HG03460 (cell line): ENCODE measurements around the gene NETO1.

Source experiments
- ATAC-seq: cut with Tn5 transposase; IDR thresholded peaks from one replicate; pipeline ENCODE4 v1.9.1; 2021; ENCODE audit not compliant: unreplicated experiment

NETO1 gene

DNA sequence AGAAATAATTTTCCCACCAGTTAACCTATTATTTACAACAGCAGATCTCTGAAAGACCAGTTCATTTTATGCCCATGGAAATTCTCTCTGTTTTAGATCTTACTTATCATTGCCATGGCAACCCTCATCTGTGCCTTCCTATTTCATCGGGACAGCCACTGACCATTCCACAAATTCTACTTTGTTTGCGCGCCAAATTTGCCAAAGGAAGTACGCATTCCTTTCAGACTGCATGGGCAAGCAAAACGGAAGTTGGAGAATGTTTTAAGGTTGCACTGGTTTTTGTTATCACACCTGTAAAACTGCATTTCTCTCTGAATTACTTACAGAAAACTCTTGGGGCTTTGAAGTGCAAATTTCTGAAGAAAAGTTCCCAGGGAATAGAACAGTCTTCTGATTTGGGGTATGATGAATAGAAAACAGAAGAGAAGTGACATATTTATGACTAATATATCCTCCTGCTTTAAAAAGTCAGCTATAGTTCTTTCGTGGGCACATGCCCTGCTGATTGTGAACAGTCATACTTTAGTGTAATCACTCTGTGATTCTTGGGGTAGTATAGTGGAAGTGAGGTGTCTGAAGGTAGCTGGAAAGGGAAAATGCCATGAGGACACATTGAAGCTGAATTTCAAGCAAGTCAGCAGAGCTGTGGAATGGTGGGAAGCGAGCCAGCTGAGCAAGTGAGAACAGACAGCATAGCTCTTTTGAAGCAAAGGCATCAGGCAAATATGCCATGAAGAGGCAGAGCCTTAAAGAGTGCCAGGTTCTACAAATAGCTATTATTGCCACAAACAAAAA is 20.9 kb downstream of the NETO1 start:
- ATAC-seq, result no peak

DNA sequence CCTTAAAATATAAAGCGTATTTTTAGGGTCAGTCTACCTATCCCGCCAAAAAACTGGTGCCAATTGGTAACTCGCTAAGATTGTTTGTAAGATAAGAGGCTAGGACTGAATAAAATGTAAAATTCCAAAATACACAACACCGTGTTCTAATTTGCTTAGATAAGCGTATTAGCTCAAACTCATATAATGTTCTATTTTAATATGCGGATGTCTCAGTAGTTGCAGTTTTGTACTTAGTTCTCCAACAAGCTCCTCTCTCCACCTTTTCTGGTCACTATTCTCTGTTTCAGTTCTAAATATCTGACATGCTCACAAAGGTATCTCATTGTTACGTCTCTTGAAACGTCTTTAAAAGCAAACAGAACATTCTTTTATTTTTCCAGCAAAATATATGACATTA is 24.0 kb downstream of the NETO1 start:
- no peak for ATAC-seq

DNA sequence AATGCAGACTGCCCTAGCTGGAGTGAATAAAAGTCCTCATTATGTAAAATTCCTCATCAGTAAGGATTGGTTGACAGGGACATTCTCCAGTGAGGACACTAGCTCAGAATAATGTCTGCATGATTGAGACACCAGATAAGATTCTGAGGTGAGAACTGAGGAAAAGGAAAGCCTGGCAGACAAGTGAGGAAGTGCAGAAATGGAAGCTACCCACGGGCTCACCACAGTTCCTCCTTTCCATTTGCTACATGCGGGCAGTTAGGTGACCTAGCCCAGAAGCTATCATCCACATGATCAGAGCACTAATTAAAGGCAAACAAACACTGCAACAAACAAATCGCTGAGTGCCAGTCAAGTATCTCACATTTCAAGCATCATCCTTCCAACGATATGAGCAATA is 27.7 kb downstream of the NETO1 start:
- ATAC-seq, result no peak

DNA sequence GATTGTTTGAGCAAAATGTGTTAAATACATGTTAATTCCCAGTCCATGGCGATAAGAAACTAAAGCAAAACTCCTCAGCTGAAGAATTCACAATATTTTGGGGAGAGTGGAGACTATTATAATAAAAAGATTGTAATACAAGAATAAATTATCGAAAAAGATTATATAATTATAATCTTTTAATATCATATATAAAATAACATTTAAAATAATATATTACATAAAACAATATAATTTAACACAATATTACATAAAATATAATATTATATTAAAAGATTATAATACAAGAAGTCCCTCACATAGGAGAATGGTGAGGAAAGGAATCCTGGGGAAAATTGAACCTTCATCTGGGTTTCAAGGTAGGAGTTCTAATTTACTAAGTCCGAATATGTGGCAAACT is 33.1 kb downstream of the NETO1 start:
- no peak for ATAC-seq

DNA sequence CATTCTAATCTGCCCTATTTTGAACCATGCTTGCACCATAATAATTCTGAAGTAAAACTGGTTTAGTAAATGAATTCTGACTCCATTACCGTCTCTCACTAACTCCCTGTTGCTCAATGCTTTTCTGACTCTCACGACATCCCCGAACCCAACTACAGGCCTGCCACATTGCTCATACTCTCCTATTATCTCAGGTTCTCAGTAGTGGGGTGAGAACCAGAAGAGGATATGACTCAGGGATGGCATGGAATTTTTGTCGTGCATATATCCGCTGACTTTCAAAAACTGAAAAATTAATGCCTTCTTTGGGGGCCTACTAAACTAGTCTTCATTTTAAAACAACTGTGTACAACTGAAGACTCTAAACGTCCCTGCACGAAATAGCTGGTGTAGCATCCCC is 34.3 kb downstream of the NETO1 start:
- ATAC-seq, result no peak

DNA sequence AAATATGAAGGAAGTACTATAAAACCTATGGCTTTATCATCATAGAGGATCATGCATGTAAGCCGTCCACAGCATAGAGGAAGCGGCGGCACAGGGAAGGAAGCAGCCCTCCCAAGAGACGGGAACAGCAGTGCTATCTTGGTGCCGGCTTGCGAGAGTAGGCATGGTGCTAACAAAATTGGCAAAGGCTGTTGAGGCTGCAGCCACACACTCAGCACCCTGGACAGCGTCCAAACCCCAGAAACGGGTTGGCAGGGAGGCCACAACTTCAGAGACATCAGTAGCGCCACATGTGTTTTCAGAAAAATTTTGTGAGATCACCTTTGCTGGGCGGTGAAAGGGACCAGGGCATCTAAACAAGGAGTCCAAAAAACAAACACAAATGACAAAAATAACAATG is 37.7 kb downstream of the NETO1 start:
- no peak for ATAC-seq

DNA sequence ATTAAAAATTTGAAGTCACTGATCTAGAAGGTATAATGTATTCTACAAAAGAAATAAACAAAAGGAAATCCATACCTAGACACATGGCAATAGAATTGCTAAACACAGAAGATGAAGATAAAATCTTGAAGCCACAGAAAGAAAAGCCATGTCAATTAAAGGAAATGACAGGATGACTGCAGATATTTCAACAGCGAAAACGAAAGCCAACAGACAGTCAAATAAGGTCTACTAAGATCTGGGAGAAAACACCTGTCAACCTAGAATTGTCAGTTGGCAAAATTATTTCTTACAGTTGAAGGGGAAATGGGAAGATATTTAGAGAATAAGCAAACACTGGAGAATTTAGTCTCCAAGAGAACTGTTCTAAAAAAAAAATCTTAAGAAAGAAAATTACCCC is 39.2 kb downstream of the NETO1 start:
- no peak for ATAC-seq

DNA sequence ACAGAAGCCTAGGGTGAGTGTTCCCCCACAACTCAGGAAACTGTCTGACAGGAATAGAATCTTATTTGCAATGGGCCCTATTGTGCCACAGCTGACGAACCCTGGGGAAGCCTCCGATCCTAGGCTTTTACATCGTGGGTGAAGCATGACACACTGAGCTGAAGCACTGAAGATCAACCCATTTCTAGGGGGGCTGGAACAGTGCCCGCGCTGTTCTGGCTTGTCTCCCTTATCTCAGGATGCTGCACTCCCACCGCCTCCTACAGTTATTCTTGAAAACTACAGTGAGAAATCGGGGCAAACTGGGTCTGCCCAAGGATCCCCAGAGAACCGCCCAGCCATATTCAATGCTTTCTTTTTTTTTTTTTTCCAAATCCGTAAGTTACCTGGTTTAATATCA is 41.1 kb downstream of the NETO1 start:
- no peak for ATAC-seq

DNA sequence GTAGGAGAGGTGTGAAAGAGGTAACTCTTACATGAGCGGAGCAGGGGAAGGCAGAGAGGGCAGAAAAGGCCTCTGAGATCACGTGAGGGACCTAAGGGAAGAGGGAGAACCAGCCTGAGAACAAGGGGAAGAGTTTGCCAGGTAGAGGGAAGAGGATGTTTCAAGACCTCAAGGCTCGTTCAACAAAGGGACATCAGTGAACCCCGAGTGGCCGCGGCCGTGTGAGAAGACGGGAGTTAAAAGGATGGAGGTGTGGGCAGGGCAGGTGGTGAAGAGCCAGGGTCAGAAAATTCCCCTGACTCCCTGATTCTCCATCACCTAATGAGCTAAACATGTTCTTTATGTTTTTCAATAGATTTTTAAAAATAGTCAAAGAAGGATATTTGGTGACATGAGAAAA is 44.4 kb downstream of the NETO1 start:
- ATAC-seq, result no peak

DNA sequence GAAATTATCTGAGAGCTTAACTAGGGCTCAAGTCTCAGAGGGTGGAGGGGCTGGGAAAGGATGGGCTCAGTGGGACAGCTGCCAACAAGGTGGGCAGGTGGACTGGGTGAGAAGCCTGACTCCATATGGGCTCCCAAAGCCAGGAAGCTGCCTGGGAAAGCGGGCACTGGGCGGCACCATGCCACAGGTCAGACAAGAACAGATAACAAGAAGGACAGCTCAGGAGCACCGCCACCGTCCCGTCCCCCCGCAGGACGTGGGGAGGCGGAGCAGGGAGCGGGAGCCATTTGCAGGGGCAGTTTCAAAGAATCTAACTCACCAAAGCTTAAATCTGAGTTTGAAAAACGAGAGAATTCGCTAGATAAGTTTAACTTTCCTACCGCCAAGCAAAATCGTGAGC is 45.6 kb downstream of the NETO1 start:
- ATAC-seq, result no peak

DNA sequence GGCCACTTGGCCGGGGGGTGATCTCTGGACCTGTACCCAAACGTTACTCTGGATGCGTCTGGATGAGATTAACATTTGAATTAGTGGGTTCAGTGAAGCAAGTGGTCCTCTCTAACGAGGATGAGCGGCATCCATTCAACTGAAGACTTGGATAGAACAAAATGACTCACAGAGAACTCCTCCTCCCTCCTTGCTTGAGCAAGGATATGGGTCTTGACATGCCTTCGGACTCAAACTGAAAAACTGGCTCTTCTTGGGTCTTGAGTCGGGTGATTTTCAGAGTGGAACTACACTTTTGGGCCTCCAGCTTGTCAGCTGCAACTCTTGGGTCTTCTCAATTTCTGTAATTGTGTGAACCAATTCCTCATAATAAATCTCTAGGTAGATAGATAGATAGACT is 47.2 kb downstream of the NETO1 start:
- ATAC-seq, result no peak

DNA sequence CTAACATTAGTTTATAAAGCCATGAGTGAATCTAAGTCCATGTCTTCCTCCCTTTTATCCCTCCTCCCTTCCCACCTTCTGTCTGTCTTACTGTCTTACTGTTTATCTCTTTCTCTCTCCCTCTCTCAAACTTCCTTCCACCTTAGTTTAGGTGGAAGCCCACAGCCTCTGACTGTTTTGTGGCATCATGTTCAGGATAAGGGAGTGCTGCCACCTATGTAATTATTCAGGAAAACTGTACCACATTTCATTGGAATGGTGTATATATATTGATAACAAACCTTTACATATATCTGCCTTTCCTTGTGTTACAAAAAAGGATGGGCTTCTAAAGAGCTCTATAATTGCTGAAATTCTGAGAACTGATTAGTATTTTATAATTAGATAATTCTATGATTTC is 48.7 kb downstream of the NETO1 start:
- ATAC-seq, result no peak

DNA sequence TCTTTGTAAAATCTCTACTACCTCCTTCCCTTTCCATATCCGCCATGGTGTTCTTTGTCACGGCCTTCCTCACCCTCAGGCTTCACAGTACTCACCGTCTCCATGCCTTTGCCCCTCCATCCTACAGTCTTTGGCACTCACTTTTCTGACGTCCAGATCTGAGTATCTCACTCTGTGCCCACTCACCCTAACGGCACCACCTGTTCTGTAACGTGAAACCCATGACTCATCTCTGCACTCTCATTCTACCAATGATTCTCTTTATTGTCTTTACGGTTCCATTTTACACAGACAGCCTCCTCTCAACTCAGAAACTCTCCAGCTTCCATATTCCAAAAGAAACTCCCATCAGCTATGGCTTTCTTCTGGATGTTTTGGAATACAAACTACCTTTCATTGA is 56.7 kb downstream of the NETO1 start:
- no peak for ATAC-seq

DNA sequence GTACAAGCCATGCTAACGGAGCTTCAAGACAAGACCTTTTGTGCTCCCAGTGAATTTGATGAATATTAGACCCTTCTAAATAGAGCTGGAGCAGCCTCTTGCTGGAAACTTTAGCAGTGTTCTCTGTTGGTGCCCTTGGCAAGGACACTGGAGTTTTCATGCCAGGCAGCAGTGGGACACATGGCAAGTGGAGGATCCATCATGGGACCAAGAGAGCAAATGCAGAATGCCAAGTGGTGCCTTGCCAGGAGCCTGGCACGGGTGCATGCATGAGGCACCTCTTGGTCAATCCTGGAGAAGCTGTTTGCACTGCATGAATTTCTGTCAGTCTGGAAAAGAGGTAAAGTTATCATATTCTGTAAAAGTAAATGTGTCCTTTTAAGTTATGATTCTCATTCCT is 59.1 kb downstream of the NETO1 start:
- no peak for ATAC-seq

DNA sequence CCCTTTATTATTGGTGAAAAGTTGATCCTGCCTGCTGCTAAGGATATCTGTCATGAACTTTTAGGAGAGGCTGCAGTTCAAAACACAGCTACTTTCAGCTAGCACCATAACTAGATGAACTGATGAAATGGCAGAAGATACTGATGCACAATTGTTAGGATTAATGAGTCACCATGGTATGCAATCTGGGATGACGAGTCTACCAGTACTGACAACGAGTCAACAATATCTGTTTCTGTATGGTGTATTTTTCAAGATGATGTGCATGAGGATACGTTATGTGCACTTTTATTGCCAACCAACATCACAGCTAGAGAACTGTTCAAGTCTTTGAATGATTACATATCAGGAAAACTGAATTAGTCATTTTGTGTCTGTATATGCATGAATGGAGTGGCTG is 68.7 kb downstream of the NETO1 start:
- no peak for ATAC-seq

DNA sequence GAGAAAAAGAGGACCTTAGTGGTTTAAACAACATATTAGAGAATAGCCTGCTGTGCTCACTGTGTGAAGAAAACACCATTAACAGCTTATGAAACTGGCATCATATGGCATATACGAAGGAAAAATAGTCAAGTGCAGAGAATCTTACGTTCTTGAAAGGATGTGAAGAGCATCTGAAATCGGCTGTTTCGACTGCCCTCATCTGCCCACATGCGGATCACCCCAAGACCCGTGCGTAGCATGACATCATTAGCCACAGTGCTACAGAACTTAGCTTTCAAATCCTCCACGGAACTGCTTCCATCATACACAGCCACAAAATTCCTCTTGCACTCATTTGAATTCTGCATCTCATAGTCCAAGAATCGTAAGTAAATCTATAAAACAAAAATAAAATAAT is 84.3 kb downstream of the NETO1 start:
- ATAC-seq, result no peak

DNA sequence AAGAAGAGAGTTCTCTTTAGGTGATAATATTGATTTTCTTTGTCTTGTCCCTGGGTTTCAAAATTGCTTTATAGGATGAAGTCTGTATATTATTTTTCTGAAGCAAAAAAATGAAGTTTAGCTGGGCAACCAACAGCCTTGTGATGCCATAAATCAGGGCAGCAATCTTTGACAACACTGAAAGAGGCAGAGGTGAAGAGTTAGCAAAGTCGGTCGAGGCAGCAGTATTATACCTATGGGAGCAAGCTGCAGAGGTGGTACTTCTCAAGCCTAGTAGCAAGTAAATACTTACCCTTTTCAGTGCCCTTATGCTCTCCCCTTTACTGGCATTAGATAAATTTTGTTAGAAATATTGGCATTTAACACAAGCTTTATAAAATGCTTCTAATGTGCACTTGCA is 92.9 kb downstream of the NETO1 start:
- ATAC-seq, result no peak

DNA sequence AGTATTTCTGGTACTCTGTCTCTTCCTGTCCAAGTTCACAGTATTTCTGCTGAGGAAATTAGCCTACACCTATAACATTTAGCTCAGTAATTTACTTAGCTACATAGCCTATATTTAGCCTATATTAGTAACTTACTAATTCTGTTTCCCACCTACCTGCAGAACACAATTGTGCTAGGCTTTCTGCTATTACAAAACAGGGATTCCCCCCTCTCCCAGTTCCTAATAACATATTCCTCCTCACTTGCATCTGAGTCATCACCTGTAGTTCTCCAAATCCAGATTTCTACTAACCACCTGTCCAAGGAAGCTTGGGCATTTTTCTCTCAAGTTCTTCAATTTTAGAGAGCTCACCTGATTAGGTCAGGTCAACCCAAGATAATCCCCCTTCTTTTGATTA is 94.9 kb downstream of the NETO1 start:
- ATAC-seq, result no peak

DNA sequence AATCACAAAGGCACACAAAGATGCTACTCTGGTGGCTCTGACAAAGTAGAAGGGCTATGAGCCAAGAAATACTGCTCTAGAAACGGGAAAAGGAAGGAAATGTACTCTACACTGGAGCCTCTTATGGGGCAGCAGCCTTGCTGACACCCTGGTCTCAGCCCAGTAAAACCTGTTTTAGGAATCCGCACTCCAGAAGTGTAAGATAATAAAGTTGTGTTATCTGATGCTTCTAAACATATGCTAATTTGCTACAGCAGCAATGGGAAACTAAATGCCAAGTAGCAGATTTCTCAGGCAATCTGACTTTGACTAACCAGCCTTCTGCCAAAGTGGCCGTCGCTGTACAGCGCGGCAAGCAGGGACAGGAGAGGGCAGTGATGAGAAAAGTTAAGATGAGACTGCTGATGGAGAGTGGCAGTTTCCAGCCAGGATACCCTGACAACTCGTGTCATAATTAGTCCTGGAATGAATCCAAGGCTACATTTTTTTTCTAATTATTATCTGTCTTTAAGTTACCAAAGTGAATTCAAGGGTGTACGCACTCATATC is 99.0 kb downstream of the NETO1 start:
- no peak for ATAC-seq

DNA sequence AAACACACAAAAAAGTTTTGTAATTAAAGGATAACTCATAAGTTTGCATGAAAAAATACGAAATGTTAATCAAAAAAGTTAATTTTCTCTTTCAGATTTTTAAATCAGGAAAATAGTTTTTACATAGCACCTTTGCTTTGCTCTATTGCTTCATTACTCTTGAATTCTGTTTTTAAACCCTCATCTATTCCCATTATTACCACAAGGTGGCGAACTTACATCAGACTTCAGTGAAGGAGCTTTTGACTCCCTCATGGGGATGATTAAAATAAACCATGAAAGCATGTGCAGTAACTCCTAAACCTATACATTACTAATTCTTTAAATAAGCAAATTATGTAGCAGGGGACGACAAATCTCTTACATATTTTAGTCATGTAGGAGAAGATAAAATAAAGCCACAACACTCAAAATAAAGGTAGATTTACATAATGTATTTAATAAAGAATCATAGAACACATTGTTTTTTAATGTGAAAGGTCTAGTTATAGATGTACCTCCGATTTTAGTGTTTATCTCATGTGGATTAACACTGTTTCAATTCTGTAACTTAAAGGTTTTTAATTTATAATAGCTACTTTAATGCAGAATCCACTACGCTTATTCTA is 105.2 kb downstream of the NETO1 start:
- ATAC-seq, result peak; percentile 87

DNA sequence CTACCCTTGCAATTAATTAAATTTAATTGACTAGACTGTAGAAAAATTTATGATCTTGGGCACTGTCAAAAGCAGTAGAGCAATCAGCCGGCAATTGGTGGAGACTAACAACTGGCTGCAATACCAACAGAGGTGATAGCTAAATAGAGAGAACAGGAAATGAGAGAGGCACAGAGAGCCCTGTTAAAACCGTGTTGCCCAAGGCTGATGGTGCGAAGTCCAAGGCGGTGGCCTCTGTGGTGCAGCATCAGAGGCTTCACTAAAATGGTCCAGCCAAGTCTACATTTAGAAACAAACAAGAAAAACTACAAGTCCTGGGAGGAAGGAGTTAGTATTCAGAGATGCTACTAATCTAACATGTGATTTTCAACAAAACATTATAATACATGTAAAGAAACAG is 115.6 kb downstream of the NETO1 start:
- ATAC-seq, result no peak

DNA sequence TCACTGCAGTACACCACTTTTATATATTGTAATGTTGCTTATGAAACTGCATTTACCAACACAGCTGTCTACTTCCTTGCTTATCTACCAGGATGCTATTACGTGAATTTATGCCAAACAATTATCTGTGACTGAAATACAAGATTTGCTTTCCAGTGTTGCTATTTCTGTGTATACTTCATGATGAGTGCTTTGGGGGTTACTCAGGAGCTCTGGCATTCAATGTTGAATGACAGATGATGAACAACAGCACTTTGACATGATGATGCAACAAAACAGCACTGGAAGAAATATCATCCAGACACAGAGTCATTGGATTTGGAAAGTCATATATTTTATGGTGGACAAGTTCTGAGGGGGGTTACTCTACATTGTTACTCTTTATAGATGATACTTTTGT is 125.8 kb downstream of the NETO1 start:
- no peak for ATAC-seq

DNA sequence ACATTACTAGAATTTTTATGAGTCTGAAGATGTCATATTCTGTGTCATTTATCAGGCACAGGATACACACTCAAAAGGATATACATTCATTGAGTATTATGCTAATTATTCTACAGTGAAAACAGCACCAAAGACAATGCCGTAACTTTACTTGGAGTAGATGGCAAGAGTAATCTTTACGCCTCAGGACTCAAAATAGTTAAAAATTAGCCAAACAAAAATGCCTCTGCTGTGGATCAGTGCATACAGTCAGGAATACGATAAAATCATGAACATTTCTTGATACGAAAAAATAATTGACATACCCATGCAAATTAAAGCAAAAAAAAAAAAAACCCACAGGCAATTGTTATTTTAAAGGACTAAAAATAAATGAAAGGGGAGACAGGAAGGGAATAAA is 129.7 kb downstream of the NETO1 start:
- no peak for ATAC-seq
